Peyer's patch (tissue), 4 donors: Measurements from ENCODE around the gene FUT8. TPM values are rescaled to one million over a fixed set of nuclear protein-coding genes. Genes with fewer than 3 reads are reported as not detected.

Experiments
- DNase-seq, 3 donors: peaks; one replicate each; pipeline ENCODE4 v3.0.0-alpha.2; 2017 to 2019
- H3K27ac ChIP-seq, 4 donors: fragments of 200-600 bp; sonication (generic); one replicate each; pipeline ENCODE4 v1.5.1; 2016 to 2019
- H3K27me3 ChIP-seq, 2 donors: fragments of 200-600 bp; sonication (generic); one replicate each; pipeline ENCODE4 v1.5.1; 2019
- H3K36me3 ChIP-seq, 3 donors: fragments of 200-600 bp; sonication (generic); one replicate each; pipeline ENCODE4 v1.5.1; 2016 to 2019
- H3K4me1 ChIP-seq, 4 donors: fragments of 200-600 bp; sonication (generic); one replicate each; pipeline ENCODE4 v1.5.1; 2016 to 2019
- H3K4me3 ChIP-seq, 4 donors: fragments of 200-600 bp; sonication (generic); 1 replicate in 3 of 4; 2 replicates in 1 of 4; pipeline ENCODE4 v1.5.1; 2016 to 2019; ENCODE audit warnings: mild to moderate bottlenecking in 1 of 4
- H3K9me3 ChIP-seq, 4 donors: fragments of 200-600 bp; sonication (generic); one replicate each; pipeline ENCODE4 v1.5.1; 2016 to 2019; ENCODE audit warnings: mild to moderate bottlenecking in 1 of 4
- POLR2A ChIP-seq, 2 donors: fragments of 450-650 bp; IDR thresholded peaks; one replicate each; pipeline ENCODE4 v1.5.1; 2017; ENCODE audit warnings: antibody characterized with exemption in 2 of 2, mild to moderate bottlenecking in 2 of 2, moderate library complexity in 2 of 2
- total RNA-seq, 4 donors: library from RNA; depleted of rRNA; stranded (reverse); fragments of >200 nt; gene quantifications; one replicate each; pipeline ENCODE4 v1.1.0, GENCODE V29; 2016
- TF ChIP-seq, protein P1 (sequence below), 6 experiments: fragments of 450-650 bp in 4 of 6; fragments of 200-600 bp in 2 of 6; sonication (generic) in 1 of 6; IDR thresholded peaks; one replicate each; pipeline ENCODE4 v1.5.1; 2017 to 2019; ENCODE audit warnings: antibody characterized with exemption in 6 of 6, mild to moderate bottlenecking in 3 of 6, moderate library complexity in 1 of 6

Gene FUT8
- total RNA-seq, 4 donors from 2014 or later = 46.4 to 126 (median 55.9) TPM

DNA sequence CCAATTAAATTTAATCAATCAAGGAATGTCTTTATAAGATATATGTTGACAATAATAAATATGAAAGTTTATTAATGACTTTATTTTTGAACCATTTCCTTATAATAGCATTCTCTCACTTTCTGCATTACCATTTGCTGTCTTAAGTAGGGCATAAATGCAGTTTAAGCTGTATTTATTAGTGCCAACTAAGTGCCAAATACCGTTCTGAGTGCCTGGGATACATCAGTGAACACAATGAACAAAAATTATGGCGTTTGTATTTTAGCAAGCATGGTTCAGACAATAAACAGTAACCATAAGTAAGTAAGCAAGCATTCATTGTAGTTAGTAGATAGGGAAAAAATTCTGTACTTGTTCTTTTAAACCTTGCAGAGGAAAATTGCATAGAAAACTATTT is 145.8 kb downstream of the FUT8 start:
- H3K36me3 ChIP-seq = peaks cover 0 to 14% (median 0%) of the 10 kb centered on the region in 3 donors
- H3K4me1 ChIP-seq = no peaks in the 10 kb centered on the region
- no peak overlapping the region for H3K27ac ChIP-seq

DNA sequence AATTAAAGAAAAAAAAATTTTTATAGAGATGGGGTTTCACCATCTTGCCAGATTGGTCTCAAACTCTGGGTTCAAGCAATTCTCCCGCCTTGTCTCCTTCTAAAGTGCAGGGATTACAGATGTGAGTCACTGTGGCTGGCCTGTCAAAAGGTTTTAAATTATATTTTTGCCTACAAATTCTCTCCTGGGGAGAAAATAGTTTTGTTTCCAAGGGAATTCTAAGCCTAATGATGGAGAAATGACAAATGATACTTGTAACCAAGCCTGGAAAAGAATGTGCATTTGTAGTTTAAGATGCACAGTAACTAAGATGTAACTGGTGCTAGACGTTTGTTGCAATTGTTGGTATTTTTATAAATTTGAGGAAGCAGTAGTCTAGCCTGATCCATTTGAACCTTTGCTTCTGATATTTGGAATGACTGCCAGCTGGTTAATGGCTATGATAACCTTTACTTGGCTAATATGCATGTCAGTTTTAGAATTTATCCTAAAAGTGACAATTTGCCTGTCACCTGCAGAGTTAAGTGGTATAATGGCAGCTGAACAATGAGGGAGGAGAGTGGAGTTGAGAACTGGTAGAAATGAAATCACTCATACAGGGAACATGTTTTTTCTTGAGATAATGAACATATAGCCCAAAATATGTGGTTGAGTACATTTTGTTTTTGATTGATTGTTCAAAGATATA is 148.0 kb downstream of the FUT8 start:
- peaks cover 0 to 14% (median 0%) of the 10 kb centered on the region in 3 donors for H3K36me3 ChIP-seq
- H3K4me3 ChIP-seq = no peak overlapping the region
- H3K27ac ChIP-seq = no peak overlapping the region
- H3K9me3 ChIP-seq = no peaks in the 10 kb centered on the region
- TF ChIP-seq, protein P1, sequence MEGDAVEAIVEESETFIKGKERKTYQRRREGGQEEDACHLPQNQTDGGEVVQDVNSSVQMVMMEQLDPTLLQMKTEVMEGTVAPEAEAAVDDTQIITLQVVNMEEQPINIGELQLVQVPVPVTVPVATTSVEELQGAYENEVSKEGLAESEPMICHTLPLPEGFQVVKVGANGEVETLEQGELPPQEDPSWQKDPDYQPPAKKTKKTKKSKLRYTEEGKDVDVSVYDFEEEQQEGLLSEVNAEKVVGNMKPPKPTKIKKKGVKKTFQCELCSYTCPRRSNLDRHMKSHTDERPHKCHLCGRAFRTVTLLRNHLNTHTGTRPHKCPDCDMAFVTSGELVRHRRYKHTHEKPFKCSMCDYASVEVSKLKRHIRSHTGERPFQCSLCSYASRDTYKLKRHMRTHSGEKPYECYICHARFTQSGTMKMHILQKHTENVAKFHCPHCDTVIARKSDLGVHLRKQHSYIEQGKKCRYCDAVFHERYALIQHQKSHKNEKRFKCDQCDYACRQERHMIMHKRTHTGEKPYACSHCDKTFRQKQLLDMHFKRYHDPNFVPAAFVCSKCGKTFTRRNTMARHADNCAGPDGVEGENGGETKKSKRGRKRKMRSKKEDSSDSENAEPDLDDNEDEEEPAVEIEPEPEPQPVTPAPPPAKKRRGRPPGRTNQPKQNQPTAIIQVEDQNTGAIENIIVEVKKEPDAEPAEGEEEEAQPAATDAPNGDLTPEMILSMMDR (IDR thresholded peaks at IDR 0.05) = no peak
- TF ChIP-seq POLR2A (IDR thresholded peaks at IDR 0.05) = no peak
- DNase-seq = no peak
- H3K4me1 ChIP-seq = no peaks in the 10 kb centered on the region
- no peaks in the 10 kb centered on the region for H3K27me3 ChIP-seq

More for the DNA sequence above, 145.8 kb downstream of the FUT8 start:
- H3K27me3 ChIP-seq = no peaks in the 10 kb centered on the region
- TF ChIP-seq, protein P1 (IDR thresholded peaks at IDR 0.05) = no peak
- no peak for TF ChIP-seq POLR2A (IDR thresholded peaks at IDR 0.05)
- H3K4me3 ChIP-seq = no peak overlapping the region
- no peaks in the 10 kb centered on the region for H3K9me3 ChIP-seq
- no peak for DNase-seq

GRCh38 chr14:65564370-65564769 is 151.8 kb downstream of the FUT8 start:
- no peak for TF ChIP-seq POLR2A (IDR thresholded peaks at IDR 0.05)
- TF ChIP-seq, protein P1 (IDR thresholded peaks at IDR 0.05) = no peak
- Histone ChIP-seq H3K27ac (no peak overlapping the region), H3K4me1 (no peaks in the 10 kb centered on the region), H3K9me3 (no peaks in the 10 kb centered on the region), H3K4me3 (no peak overlapping the region), H3K36me3 (peaks cover 0 to 14% (median 0%) of the 10 kb centered on the region in 3 donors), H3K27me3 (no peaks in the 10 kb centered on the region)
- DNase-seq = no peak

GRCh38 chr14:65565948-65566347 is 153.4 kb downstream of the FUT8 start:
- H3K27me3 ChIP-seq = no peaks in the 10 kb centered on the region
- no peak for TF ChIP-seq POLR2A (IDR thresholded peaks at IDR 0.05)
- TF ChIP-seq, protein P1 (IDR thresholded peaks at IDR 0.05) = no peak
- no peak overlapping the region for H3K27ac ChIP-seq
- DNase-seq = no peak
- no peak overlapping the region for H3K4me3 ChIP-seq
- no peaks in the 10 kb centered on the region for H3K4me1 ChIP-seq
- H3K9me3 ChIP-seq = no peaks in the 10 kb centered on the region
- H3K36me3 ChIP-seq = peaks cover 0 to 14% (median 0%) of the 10 kb centered on the region in 3 donors

- no peak overlapping the region for H3K4me3 ChIP-seq
- H3K27ac ChIP-seq = no peak overlapping the region
Observed at GRCh38 chr14:65566820-65567522, 154.4 kb downstream of the FUT8 start.

More at GRCh38 chr14:65566820-65567522, 154.4 kb downstream of the FUT8 start:
- no peak for DNase-seq
- Histone ChIP-seq H3K27me3 (no peaks in the 10 kb centered on the region), H3K36me3 (peaks cover 0 to 6% (median 0%) of the 10 kb centered on the region in 3 donors), H3K4me1 (no peaks in the 10 kb centered on the region), H3K9me3 (no peaks in the 10 kb centered on the region)
- TF ChIP-seq POLR2A (IDR thresholded peaks at IDR 0.05) = no peak
- TF ChIP-seq, protein P1 (IDR thresholded peaks at IDR 0.05) = no peak
